GM23248 (cell line): ENCODE data around the gene QPCTL. TPM values are rescaled to one million over a fixed set of nuclear protein-coding genes. Genes with fewer than 3 reads are reported as not detected.
A peak's percentile ranks its signal among the peaks of the same experiment; 100 is the strongest.

ENCODE experiments used
- DNase-seq: peaks from one replicate; pipeline ENCODE4 v3.0.0-alpha.2; 2015
- H2AFZ ChIP-seq: fragments of 200-600 bp; sonication (generic); 2 replicates; pipeline ENCODE4 v1.6.1; 2016; ENCODE audit warnings: antibody characterized with exemption
- H3F3A ChIP-seq: fragments of 200-600 bp; sonication (generic); 2 replicates; pipeline ENCODE4 v1.6.1; 2016; ENCODE audit warnings: mild to moderate bottlenecking, antibody characterized with exemption, mixed run types; ENCODE audit not compliant: insufficient read depth
- H3K27ac ChIP-seq: fragments of 200-600 bp; sonication (generic); 2 replicates; pipeline ENCODE4 v1.5.1; 2016; ENCODE audit warnings: mild to moderate bottlenecking
- H3K27me3 ChIP-seq: fragments of 200-600 bp; sonication (generic); replicated peaks from 2 replicates; pipeline ENCODE4 v1.6.1; 2016; ENCODE audit warnings: mild to moderate bottlenecking; ENCODE audit not compliant: insufficient read depth
- H3K36me3 ChIP-seq: fragments of 200-600 bp; sonication (generic); 2 replicates; pipeline ENCODE4 v1.6.1; 2016; ENCODE audit warnings: low read depth, mild to moderate bottlenecking
- H3K4me1 ChIP-seq: fragments of 200-600 bp; sonication (generic); 2 replicates; pipeline ENCODE4 v1.6.1; 2016; ENCODE audit warnings: mild to moderate bottlenecking; ENCODE audit not compliant: insufficient read depth
- H3K4me2 ChIP-seq: fragments of 200-600 bp; sonication (generic); one replicate; pipeline ENCODE4 v1.6.1; 2016; ENCODE audit warnings: mild to moderate bottlenecking; ENCODE audit not compliant: unreplicated experiment
- H3K4me3 ChIP-seq: fragments of 200-600 bp; sonication (generic); 2 replicates; pipeline ENCODE4 v1.5.1; 2016; ENCODE audit warnings: mild to moderate bottlenecking
- H3K79me2 ChIP-seq: fragments of 200-600 bp; sonication (generic); 2 replicates; pipeline ENCODE4 v1.6.1; 2016; ENCODE audit warnings: mild to moderate bottlenecking; ENCODE audit not compliant: insufficient read depth
- H3K9ac ChIP-seq: fragments of 200-600 bp; sonication (generic); 2 replicates; pipeline ENCODE4 v1.6.1; 2016; ENCODE audit warnings: mild to moderate bottlenecking
- H3K9me2 ChIP-seq: fragments of 200-600 bp; sonication (generic); 2 replicates; pipeline ENCODE4 v1.6.1; 2016; ENCODE audit warnings: mixed run types, mild to moderate bottlenecking, moderate library complexity; ENCODE audit not compliant: insufficient read depth
- H3K9me3 ChIP-seq: fragments of 200-600 bp; sonication (generic); one replicate; pipeline ENCODE4 v1.6.1; 2017; ENCODE audit warnings: low read depth
- H4K20me1 ChIP-seq: fragments of 200-600 bp; sonication (generic); 2 replicates; pipeline ENCODE4 v1.6.0; 2016; ENCODE audit not compliant: insufficient read depth
- EZH2 ChIP-seq: fragments of 200-600 bp; sonication (generic); IDR thresholded peaks from 2 replicates; pipeline ENCODE4 v1.6.1; 2018; ENCODE audit warnings: antibody characterized with exemption, mild to moderate bottlenecking; ENCODE audit not compliant: insufficient read depth, poor library complexity, severe bottlenecking
- EZH2phosphoT487 ChIP-seq: fragments of 200-600 bp; sonication (generic); IDR thresholded peaks from 2 replicates; pipeline ENCODE4 v1.6.1; 2018; ENCODE audit warnings: antibody characterized with exemption, moderate library complexity, mild to moderate bottlenecking, low read depth; ENCODE audit not compliant: insufficient read depth
- WGBS, 2 experiments: methylation state at CpG; one replicate each; pipeline ENCODE4 v1.1.6; 2015 to 2017; ENCODE audit warnings: low lambda C conversion rate in 2 of 2, low coverage in 1 of 2; ENCODE audit errors: missing lambda C conversion rate in 2 of 2; 5-methylcytosine and 5-hydroxymethylcytosine counted together
- in situ Hi-C: fragments of 300-500 bp; cut with MboI; formaldehyde crosslinking; loops from 2 replicates; pipeline ENCODE4 v1.15.0; 2020
- polyA plus RNA-seq: library from polyadenylated mRNA; unstranded; fragments of >200 nt; fragmentation: Nextera tagmentation; extraction: Ambion mirVana; gene quantifications from 2 replicates; pipeline ENCODE4 v1.2.1, GENCODE V29; 2016
- total RNA-seq: library from RNA; depleted of rRNA; stranded (reverse); fragments of >200 nt; shearing (Covaris generic); gene quantifications from 2 replicates; pipeline ENCODE4 v1.2.3, GENCODE V29; 2014

QPCTL gene
- total and polyA plus RNA-seq, 2 experiments from 2014 or later: 7.4 to 13.2 TPM

- Histone ChIP-seq H2AFZ (no peak overlapping the region), H3K27ac (no peak overlapping the region), H3K36me3 (no peaks in the 10 kb centered on the region), H3K4me3 (no peak overlapping the region), H3K9ac (no peak overlapping the region), H3F3A (peaks cover 8% of the 10 kb centered on the region; the same call in 1 of the 2 replicates), H3K4me2 (no peak overlapping the region), H3K9me3 (no peaks in the 10 kb centered on the region), H3K27me3 (no peaks in the 10 kb centered on the region), H4K20me1 (no peaks in the 10 kb centered on the region), H3K9me2 (no peaks in the 10 kb centered on the region), H3K79me2 (peaks cover 72% of the 10 kb centered on the region), H3K4me1 (peaks cover 8% of the 10 kb centered on the region)
- no peak for TF ChIP-seq EZH2
- no peak for TF ChIP-seq EZH2phosphoT487
- in situ Hi-C loops: no loop called here
- WGBS, 2 experiments: 92% methylated on average over 9 to 25 of the region's 25 CpGs
- no peak for DNase-seq
Observed at GRCh38 chr19:45712699-45713067, 20.2 kb downstream of the QPCTL start.

DNA sequence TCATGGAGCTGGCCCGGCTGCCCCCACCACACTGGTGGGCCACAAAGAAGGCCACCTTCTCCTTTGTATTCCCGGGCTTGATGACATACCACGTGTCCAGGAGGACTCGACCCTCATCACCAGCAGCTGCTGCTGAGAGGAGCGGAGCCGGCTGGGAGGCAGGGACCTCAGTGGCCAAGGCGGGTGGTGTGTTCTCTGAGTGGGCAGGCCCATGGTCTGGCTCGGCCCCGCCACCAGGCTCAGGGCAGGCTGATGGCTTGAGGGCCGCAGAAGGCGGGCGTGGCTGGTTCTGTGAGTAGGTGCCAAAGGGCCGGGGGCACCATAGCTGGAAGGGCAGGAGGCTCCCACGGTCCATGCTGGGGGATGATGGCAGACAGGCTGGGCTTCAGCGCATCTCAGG lies 20.7 kb downstream of the QPCTL start:
- Histone ChIP-seq H3K27me3 (no peaks in the 10 kb centered on the region), H3K9me3 (no peaks in the 10 kb centered on the region), H4K20me1 (no peaks in the 10 kb centered on the region), H3K4me3 (no peak overlapping the region), H2AFZ (no peak overlapping the region), H3K36me3 (no peaks in the 10 kb centered on the region), H3K4me2 (no peak overlapping the region), H3K4me1 (peaks cover 11% of the 10 kb centered on the region), H3F3A (peaks cover 9% of the 10 kb centered on the region), H3K9me2 (no peaks in the 10 kb centered on the region), H3K79me2 (peaks cover 76% of the 10 kb centered on the region), H3K27ac (no peak overlapping the region), H3K9ac (no peak overlapping the region)
- 85 to 87% methylated on average over 15 of the region's 15 CpGs for WGBS, 2 experiments
- in situ Hi-C loops: no loop called here
- TF ChIP-seq EZH2phosphoT487: no peak
- no peak for DNase-seq

DNA sequence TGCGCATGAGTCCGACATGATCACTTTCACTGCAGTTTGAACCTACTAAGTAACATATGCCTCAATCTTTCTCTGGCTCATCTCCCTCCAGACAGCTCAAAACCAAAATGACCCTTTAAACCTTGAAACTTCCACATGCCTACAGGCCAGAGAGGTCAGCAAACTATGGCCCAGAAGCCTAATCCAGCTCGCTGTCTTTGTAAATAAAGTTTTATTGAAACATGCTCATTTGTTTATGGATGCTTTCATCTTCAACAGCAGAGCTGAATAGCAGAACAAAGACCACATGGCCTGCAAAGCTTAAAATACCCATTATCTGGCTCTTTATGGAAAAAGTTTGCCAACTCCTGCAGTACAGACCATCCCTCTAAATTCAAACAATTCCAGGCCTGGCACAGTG lies 22.7 kb downstream of the QPCTL start:
- Histone ChIP-seq H3K9ac (no peak overlapping the region), H4K20me1 (no peaks in the 10 kb centered on the region), H3K79me2 (peaks cover 84% of the 10 kb centered on the region), H3K36me3 (no peaks in the 10 kb centered on the region), H3K4me2 (no peak overlapping the region), H2AFZ (no peak overlapping the region), H3K27ac (no peak overlapping the region), H3K27me3 (no peaks in the 10 kb centered on the region), H3F3A (peaks cover 15% of the 10 kb centered on the region), H3K9me2 (no peaks in the 10 kb centered on the region), H3K4me3 (no peak overlapping the region), H3K9me3 (no peaks in the 10 kb centered on the region), H3K4me1 (peaks cover 14% of the 10 kb centered on the region)
- 89 to 96% methylated on average over 3 of the region's 3 CpGs for WGBS, 2 experiments
- TF ChIP-seq EZH2phosphoT487 (no peak), EZH2 (no peak)
- DNase-seq: no peak
- in situ Hi-C loops: no loop called here

GRCh38 chr19:45716359-45717130 lies 24.1 kb downstream of the QPCTL start:
- peak overlapping the region; percentile 21 for H3K27ac ChIP-seq
- H3K36me3 ChIP-seq: no peaks in the 10 kb centered on the region
- peak overlapping the region; percentile 93 for H3K4me2 ChIP-seq
- in situ Hi-C loops: no loop called here
- H3K79me2 ChIP-seq: peaks cover 78% of the 10 kb centered on the region
- DNase-seq: peak; percentile 61
- peaks cover 15% of the 10 kb centered on the region for H3F3A ChIP-seq
- peaks cover 14% of the 10 kb centered on the region for H3K4me1 ChIP-seq
- H3K9me2 ChIP-seq: no peaks in the 10 kb centered on the region
- H2AFZ ChIP-seq: peak overlapping the region; percentile 79
- no peaks in the 10 kb centered on the region for H3K27me3 ChIP-seq
- no peak for TF ChIP-seq EZH2phosphoT487
- TF ChIP-seq EZH2: no peak
- WGBS, 2 experiments: 2% methylated on average over 24 of the region's 24 CpGs
- no peaks in the 10 kb centered on the region for H4K20me1 ChIP-seq
- peak overlapping the region; percentile 83 for H3K9ac ChIP-seq
- peak overlapping the region; percentile 90 for H3K4me3 ChIP-seq
- H3K9me3 ChIP-seq: no peaks in the 10 kb centered on the region
